CD4-positive, alpha-beta T cell (primary cell): ENCODE data around the gene TBATA. TPM values are rescaled to one million over a fixed set of nuclear protein-coding genes. Genes with fewer than 3 reads are reported as not detected.

ENCODE experiments used
- ATAC-seq: fragments of 200-7000 bp; cut with Tn5 transposase; one replicate; pipeline ENCODE4 v1.10.0; 2022; ENCODE audit warnings: mild to moderate bottlenecking; ENCODE audit not compliant: poor library complexity
- CTCF ChIA-PET: fragments of 350-600 bp; sonication (Branson Sonifier 250); formaldehyde crosslinking; loops from one replicate; lab custom pipeline; 2021; ENCODE audit warnings: antibody characterized with exemption, inconsistent platforms; lab: Charles Lee
- POLR2A ChIA-PET: fragments of 350-600 bp; sonication (Branson Sonifier 250); formaldehyde crosslinking; loops from one replicate; lab custom pipeline; 2021; ENCODE audit warnings: antibody characterized with exemption, inconsistent platforms; lab: Charles Lee
- DNase-seq, 14 experiments: peaks; one replicate each; pipeline ENCODE4 v3.0.0-alpha.2; 2013 to 2020; ENCODE audit warnings: mixed read lengths in 2 of 14
- H3K27ac ChIP-seq, 2 donors: one replicate each; pipeline versions ENCODE4 v1.5.1 to v1.7.0; 2013; ENCODE audit warnings: low read length in 2 of 2, low read depth in 1 of 2, mild to moderate bottlenecking in 1 of 2
- H3K27me3 ChIP-seq, 2 experiments: 1 replicate in 1 of 2; 2 replicates in 1 of 2; pipeline versions ENCODE4 v1.6.1 to v1.7.0; 2013; ENCODE audit warnings: low read length in 2 of 2, control low read depth in 1 of 2, mild to moderate bottlenecking in 1 of 2, moderate library complexity in 1 of 2; ENCODE audit not compliant: insufficient read depth in 2 of 2, control insufficient read depth in 1 of 2
- H3K36me3 ChIP-seq: one replicate; pipeline ENCODE4 v1.6.1; 2013; ENCODE audit warnings: low read length, control low read depth; ENCODE audit not compliant: insufficient read depth
- H3K4me1 ChIP-seq: one replicate; pipeline ENCODE4 v1.6.1; 2013; ENCODE audit warnings: low read length, control low read depth; ENCODE audit not compliant: insufficient read depth
- H3K4me3 ChIP-seq: one replicate; pipeline ENCODE4 v1.5.1; 2013; ENCODE audit warnings: mild to moderate bottlenecking, low read length, moderate library complexity
- H3K9me3 ChIP-seq, 2 experiments: 1 replicate in 1 of 2; 2 replicates in 1 of 2; pipeline versions ENCODE4 v1.6.1 to v1.7.0; 2013; ENCODE audit warnings: low read length in 2 of 2, mild to moderate bottlenecking in 2 of 2, control low read depth in 1 of 2, moderate library complexity in 1 of 2; ENCODE audit not compliant: control insufficient read depth in 1 of 2, insufficient read depth in 1 of 2
- H3K27ac Mint-ChIP-seq: one replicate; pipeline ENCODE4 v1.8.0; 2020; ENCODE audit warnings: mixed read lengths
- H3K27me3 Mint-ChIP-seq: one replicate; pipeline ENCODE4 v1.8.0; 2021; ENCODE audit warnings: mixed read lengths
- H3K36me3 Mint-ChIP-seq: one replicate; pipeline ENCODE4 v1.8.0; 2021; ENCODE audit warnings: low read depth, mixed read lengths
- H3K4me1 Mint-ChIP-seq: one replicate; pipeline ENCODE4 v1.8.0; 2021; ENCODE audit warnings: low read depth, mixed read lengths
- H3K4me3 Mint-ChIP-seq: one replicate; pipeline ENCODE4 v1.8.0; 2020; ENCODE audit warnings: mild to moderate bottlenecking, mixed read lengths
- H3K9me3 Mint-ChIP-seq: one replicate; pipeline ENCODE4 v1.8.0; 2020; ENCODE audit warnings: mixed read lengths
- intact Hi-C, 2 experiments: fragments of 100-400 bp; cut with DNase I in 1 of 2; cut with micrococcal nuclease in 1 of 2; formaldehyde crosslinking; loops; one replicate each; pipeline versions ENCODE4 v1.15.1 to v1.9.0; 2023 to 2025; cut with DNase I, micrococcal nuclease
- total RNA-seq, 174 experiments: library from RNA in 2 of 174; stranded (reverse) in 2 of 174; gene quantifications; one replicate each; pipeline ENCODE4 v1.2.3 and lab custom pipeline; 2021 to 2026
- TF ChIP-seq, protein P1 (sequence below): fragments of 200-600 bp; IDR thresholded peaks from one replicate; pipeline ENCODE4 v1.8.0; 2022; ENCODE audit warnings: antibody characterized with exemption, mild to moderate bottlenecking

The TBATA gene
- total RNA-seq, 2 experiments from 2014 or later, result not detected

DNA sequence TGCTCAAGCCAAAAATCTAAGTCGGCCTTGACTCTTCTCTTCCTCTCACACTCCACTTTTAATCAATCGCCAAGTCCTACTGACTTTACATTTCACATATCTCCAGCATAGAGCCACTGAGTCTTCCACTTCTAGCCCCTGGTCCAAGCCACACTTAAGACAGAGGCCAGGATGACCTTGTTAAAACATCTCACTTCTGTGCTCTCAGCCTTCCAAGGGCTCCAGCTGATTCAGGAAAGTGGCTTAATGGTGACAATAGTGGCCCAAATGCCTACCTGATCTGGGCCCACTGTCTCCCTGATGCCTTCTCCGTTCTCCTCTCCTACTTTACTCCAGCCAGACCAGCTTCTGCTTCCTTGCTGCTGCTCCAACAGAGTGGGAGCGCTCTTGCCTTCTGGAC, 4.4 kb downstream of the TBATA start:
- ATAC-seq (no peak), DNase-seq (no peak)
- H3K4me3 ChIP-seq, result no peak overlapping the region
- H3K27me3 Mint-ChIP-seq, result no peaks in the 10 kb centered on the region
- H3K27ac ChIP-seq, result no peak overlapping the region
- H3K27me3 ChIP-seq, result peaks cover 0 to 8% of the 10 kb centered on the region in 2 experiments
- H3K4me1 Mint-ChIP-seq, result no peaks in the 10 kb centered on the region
- TF ChIP-seq, protein P1, sequence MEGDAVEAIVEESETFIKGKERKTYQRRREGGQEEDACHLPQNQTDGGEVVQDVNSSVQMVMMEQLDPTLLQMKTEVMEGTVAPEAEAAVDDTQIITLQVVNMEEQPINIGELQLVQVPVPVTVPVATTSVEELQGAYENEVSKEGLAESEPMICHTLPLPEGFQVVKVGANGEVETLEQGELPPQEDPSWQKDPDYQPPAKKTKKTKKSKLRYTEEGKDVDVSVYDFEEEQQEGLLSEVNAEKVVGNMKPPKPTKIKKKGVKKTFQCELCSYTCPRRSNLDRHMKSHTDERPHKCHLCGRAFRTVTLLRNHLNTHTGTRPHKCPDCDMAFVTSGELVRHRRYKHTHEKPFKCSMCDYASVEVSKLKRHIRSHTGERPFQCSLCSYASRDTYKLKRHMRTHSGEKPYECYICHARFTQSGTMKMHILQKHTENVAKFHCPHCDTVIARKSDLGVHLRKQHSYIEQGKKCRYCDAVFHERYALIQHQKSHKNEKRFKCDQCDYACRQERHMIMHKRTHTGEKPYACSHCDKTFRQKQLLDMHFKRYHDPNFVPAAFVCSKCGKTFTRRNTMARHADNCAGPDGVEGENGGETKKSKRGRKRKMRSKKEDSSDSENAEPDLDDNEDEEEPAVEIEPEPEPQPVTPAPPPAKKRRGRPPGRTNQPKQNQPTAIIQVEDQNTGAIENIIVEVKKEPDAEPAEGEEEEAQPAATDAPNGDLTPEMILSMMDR, result no peak
- H3K4me3 Mint-ChIP-seq, result no peak overlapping the region
- POLR2A ChIA-PET, result no interaction called here
- CTCF ChIA-PET, result no interaction called here
- H3K9me3 Mint-ChIP-seq, result no peaks in the 10 kb centered on the region
- H3K36me3 ChIP-seq, result no peaks in the 10 kb centered on the region
- H3K4me1 ChIP-seq, result peaks cover 6% of the 10 kb centered on the region
- no peak overlapping the region for H3K27ac Mint-ChIP-seq
- H3K36me3 Mint-ChIP-seq, result no peaks in the 10 kb centered on the region
- no peaks in the 10 kb centered on the region for H3K9me3 ChIP-seq
- intact Hi-C loops, result no loop called here

GRCh38 chr10:70780370-70780760, 4.8 kb downstream of the TBATA start:
- TF ChIP-seq, protein P1, result no peak
- H3K9me3 ChIP-seq, result no peaks in the 10 kb centered on the region
- no peak overlapping the region for H3K27ac Mint-ChIP-seq
- H3K4me3 Mint-ChIP-seq, result no peak overlapping the region
- peaks cover 4% of the 10 kb centered on the region for H3K4me1 ChIP-seq
- intact Hi-C loops, result no loop called here
- H3K9me3 Mint-ChIP-seq, result no peaks in the 10 kb centered on the region
- H3K27me3 ChIP-seq, result peaks cover 0 to 5% of the 10 kb centered on the region in 2 experiments
- no peaks in the 10 kb centered on the region for H3K36me3 ChIP-seq
- ATAC-seq (no peak), DNase-seq (no peak)
- H3K4me1 Mint-ChIP-seq, result no peaks in the 10 kb centered on the region
- no peaks in the 10 kb centered on the region for H3K27me3 Mint-ChIP-seq
- H3K4me3 ChIP-seq, result no peak overlapping the region
- ChIA-PET CTCF (no interaction called here), POLR2A (no interaction called here)
- H3K36me3 Mint-ChIP-seq, result no peaks in the 10 kb centered on the region
- H3K27ac ChIP-seq, result no peak overlapping the region

DNA sequence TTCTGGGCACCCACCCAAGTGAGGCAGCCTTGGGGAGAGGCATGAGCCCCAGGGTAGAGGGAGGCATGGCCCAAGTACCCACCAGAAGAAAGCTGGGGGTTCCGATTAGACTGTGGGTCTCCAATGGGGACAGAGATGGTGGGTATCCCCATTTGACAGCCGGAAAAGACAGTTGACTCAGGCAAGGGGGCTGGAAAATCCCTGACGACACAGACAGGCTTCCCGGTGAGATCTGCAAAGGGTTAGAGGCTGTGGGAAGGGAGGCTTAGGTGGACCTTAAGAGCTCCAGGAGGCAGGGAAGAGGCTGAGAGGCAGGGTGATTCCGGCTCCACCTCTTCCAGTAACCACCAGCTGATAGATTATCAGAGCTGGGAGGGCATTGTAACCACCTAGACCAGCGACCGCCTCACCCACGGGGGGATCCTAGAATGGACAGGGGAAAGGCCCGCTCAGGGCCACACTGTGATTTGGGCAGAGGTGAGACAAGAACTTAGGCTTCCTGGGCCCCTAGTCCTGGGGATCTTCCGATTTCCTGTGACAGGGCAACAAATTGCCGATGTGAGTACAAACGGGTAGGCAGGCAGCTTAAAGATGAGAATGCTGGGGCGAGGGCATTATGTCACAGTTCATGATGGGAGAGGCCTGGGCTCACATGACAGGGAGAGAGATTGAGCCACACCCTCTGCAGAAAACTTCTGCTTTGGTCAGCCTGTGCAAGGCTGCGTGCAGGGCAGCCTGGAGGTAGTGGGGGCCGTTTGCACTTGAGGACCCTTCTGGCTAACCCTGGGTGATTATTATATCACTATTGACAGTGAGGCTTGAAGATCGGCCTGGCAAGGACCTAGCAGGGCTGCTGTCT, 5.4 kb downstream of the TBATA start:
- CTCF ChIA-PET, result no interaction called here
- intact Hi-C loops, result no loop called here
- no peaks in the 10 kb centered on the region for H3K36me3 ChIP-seq

More for the DNA sequence above, 5.4 kb downstream of the TBATA start:
- no peak for ATAC-seq
- no peak overlapping the region for H3K4me3 Mint-ChIP-seq
- no peaks in the 10 kb centered on the region for H3K9me3 ChIP-seq
- H3K27ac Mint-ChIP-seq, result no peak overlapping the region
- TF ChIP-seq, protein P1, result no peak
- DNase-seq, result peak in 2 of 14 experiments; percentile 34 to 44
- H3K4me1 ChIP-seq, result no peaks in the 10 kb centered on the region
- H3K4me1 Mint-ChIP-seq, result no peaks in the 10 kb centered on the region
- H3K4me3 ChIP-seq, result no peak overlapping the region
- POLR2A ChIA-PET, result no interaction called here
- H3K36me3 Mint-ChIP-seq, result no peaks in the 10 kb centered on the region
- no peaks in the 10 kb centered on the region for H3K27me3 Mint-ChIP-seq
- H3K27me3 ChIP-seq, result peaks cover 0 to 4% of the 10 kb centered on the region in 2 experiments
- H3K9me3 Mint-ChIP-seq, result no peaks in the 10 kb centered on the region
- no peak overlapping the region for H3K27ac ChIP-seq
